BLaER1 treated with 17β-estradiol and CSF1 and Interleukin-3, amounts not matched to agents 10 nM and 100 nM (cell line): Measurements from ENCODE around the gene ZNF100.
"Not testable (repeated sequence)": the region's sequence is repeated elsewhere in the genome, so short reads cannot be mapped to it uniquely, and the experiment has no call there.

Source experiments
- H3K27ac ChIP-seq, 11 experiments: shearing (Covaris generic); formaldehyde crosslinking; 2 replicates each; pipeline ENCODE4 v1.8.1; 2022
- H3K27me3 ChIP-seq, 11 experiments: shearing (Covaris generic); formaldehyde crosslinking; 2 replicates each; pipeline ENCODE4 v1.8.1; 2022
- H3K36me3 ChIP-seq, 11 experiments: shearing (Covaris generic); formaldehyde crosslinking; 2 replicates each; pipeline ENCODE4 v1.8.1; 2022
- H3K4me1 ChIP-seq, 10 experiments: shearing (Covaris generic); formaldehyde crosslinking; 2 replicates each; pipeline ENCODE4 v1.8.1; 2022
- H3K4me2 ChIP-seq, 11 experiments: shearing (Covaris generic); formaldehyde crosslinking; 2 replicates each; pipeline ENCODE4 v1.8.1; 2022
- H3K4me3 ChIP-seq, 10 experiments: shearing (Covaris generic); formaldehyde crosslinking; 2 replicates each; pipeline ENCODE4 v1.8.1; 2022
- H3K9ac ChIP-seq, 11 experiments: shearing (Covaris generic); formaldehyde crosslinking; 2 replicates each; pipeline ENCODE4 v1.8.1; 2022
- H3K9me3 ChIP-seq, 11 experiments: shearing (Covaris generic); formaldehyde crosslinking; replicated peaks in 1 of 11; 2 replicates each; pipeline ENCODE4 v1.8.1; 2022
- H4K20me1 ChIP-seq, 11 experiments: shearing (Covaris generic); formaldehyde crosslinking; 2 replicates each; pipeline ENCODE4 v1.8.1; 2022
- Cebpa-rat ChIP-seq, 11 experiments: shearing (Covaris generic); IDR thresholded peaks; 2 replicates each; pipeline ENCODE4 v1.8.1; 2022

The ZNF100 gene

GRCh38 chr19:21767065-21767800 lies at the start of gene ZNF100:
TSS of gene ZNF100 (minus strand) at chr19:21767579. CDS start at chr19:21767429, 150 bp downstream.
- H3K4me3 ChIP-seq, result peak within 1 kb of the TSS; percentile 70 to 92 (median 82)
- peak within 1 kb of the TSS; percentile 76 to 87 (median 78) for H3K4me2 ChIP-seq
- H3K4me1 ChIP-seq, result peaks cover 4 to 13% (median 9%) of the 10 kb centered on the region in 10 experiments; a peak in 9 of 20 replicates
- peak within 1 kb of the TSS; percentile 87 to 98 (median 97) for H3K9ac ChIP-seq
- peaks cover 34 to 40% (median 38%) of the 10 kb centered on the region in 11 experiments for H3K36me3 ChIP-seq
- no peaks in the 10 kb centered on the region for H4K20me1 ChIP-seq
- peak within 1 kb of the TSS; percentile 84 to 98 (median 96) for H3K27ac ChIP-seq
- TF ChIP-seq Cebpa-rat (IDR thresholded peaks at IDR 0.05), result no peak
- H3K9me3 ChIP-seq, result peaks cover 41 to 71% (median 62%) of the 10 kb centered on the region in 11 experiments
- no peaks in the 10 kb centered on the region for H3K27me3 ChIP-seq

- Histone ChIP-seq H3K4me2 (no peak overlapping the region), H3K9me3 (peaks cover 97 to 100% (median 100%) of the 10 kb centered on the region in 11 experiments), H3K36me3 (peaks cover 97 to 100% (median 99%) of the 10 kb centered on the region in 11 experiments), H3K4me1 (no peaks in the 10 kb centered on the region), H3K9ac (no peak overlapping the region), H4K20me1 (no peaks in the 10 kb centered on the region), H3K27ac (no peak overlapping the region), H3K27me3 (peaks cover 0 to 6% (median 0%) of the 10 kb centered on the region in 11 experiments; a peak in 1 of 22 replicates), H3K4me3 (peak overlapping the region in 9 of 10 experiments; percentile 33 to 46 (median 40); a peak in 12 of 20 replicates)
- TF ChIP-seq Cebpa-rat (IDR thresholded peaks at IDR 0.05), result peak in 2 of 11 experiments; percentile 35 to 65; a peak in 2 of 22 replicates
Measured at GRCh38 chr19:21812448-21812847, 45.1 kb upstream of the ZNF100 start.

- H4K20me1 ChIP-seq, H3K9ac ChIP-seq, H3K4me1 ChIP-seq, H3K27ac ChIP-seq, H3K4me2 ChIP-seq, H3K27me3 ChIP-seq: not testable (repeated sequence)
- Histone ChIP-seq H3K9me3 (peaks cover 100% of the 10 kb centered on the region in 11 experiments), H3K36me3 (peaks cover 89 to 100% (median 97%) of the 10 kb centered on the region in 11 experiments), H3K4me3 (peak overlapping the region; percentile 7 to 55 (median 32); a peak in 16 of 20 replicates)
Measured at GRCh38 chr19:21808400-21809000, 41.1 kb upstream of the ZNF100 start.

- Histone ChIP-seq H3K27me3 (no peaks in the 10 kb centered on the region), H3K9me3 (peaks cover 53 to 97% (median 78%) of the 10 kb centered on the region in 11 experiments; a peak in 21 of 22 replicates), H3K4me3 (no peak overlapping the region), H3K9ac (no peak overlapping the region), H3K4me1 (peaks cover 0 to 10% (median 0%) of the 10 kb centered on the region in 10 experiments; a peak in 4 of 20 replicates), H3K36me3 (no peaks in the 10 kb centered on the region), H4K20me1 (no peaks in the 10 kb centered on the region), H3K27ac (no peak overlapping the region), H3K4me2 (no peak overlapping the region)
- no peak for TF ChIP-seq Cebpa-rat (IDR thresholded peaks at IDR 0.05)
Measured at GRCh38 chr19:21789466-21790085, 22.2 kb upstream of the ZNF100 start.

- no peak for TF ChIP-seq Cebpa-rat (IDR thresholded peaks at IDR 0.05)
- no peaks in the 10 kb centered on the region for H3K36me3 ChIP-seq
- peaks cover 0 to 10% (median 0%) of the 10 kb centered on the region in 10 experiments; a peak in 4 of 20 replicates for H3K4me1 ChIP-seq
- no peak overlapping the region for H3K4me3 ChIP-seq
- peaks cover 53 to 99% (median 69%) of the 10 kb centered on the region in 11 experiments for H3K9me3 ChIP-seq
- H3K4me2 ChIP-seq, result peak overlapping the region in 3 of 11 experiments; percentile 6 to 19 (median 15); a peak in 4 of 22 replicates
- H3K27me3 ChIP-seq, result no peaks in the 10 kb centered on the region
- no peak overlapping the region for H3K27ac ChIP-seq
- no peaks in the 10 kb centered on the region for H4K20me1 ChIP-seq
- no peak overlapping the region for H3K9ac ChIP-seq
Measured at GRCh38 chr19:21786936-21787335, 19.6 kb upstream of the ZNF100 start.

- H3K9me3 ChIP-seq, result peaks cover 24 to 78% (median 44%) of the 10 kb centered on the region in 11 experiments
- not testable (repeated sequence) for H3K27ac ChIP-seq, H3K4me1 ChIP-seq
Measured at GRCh38 chr19:21775792-21776191, 8.4 kb upstream of the ZNF100 start.

GRCh38 chr19:21766705-21767064 lies 694 bp downstream of the ZNF100 start:
- H3K27ac ChIP-seq, result peak overlapping the region; percentile 84 to 98 (median 96)
- peak overlapping the region; percentile 87 to 98 (median 97) for H3K9ac ChIP-seq
- peaks cover 47 to 73% (median 66%) of the 10 kb centered on the region in 11 experiments for H3K9me3 ChIP-seq

More at GRCh38 chr19:21775792-21776191, 8.4 kb upstream of the ZNF100 start:
- H3K4me2 ChIP-seq, H3K27me3 ChIP-seq, H4K20me1 ChIP-seq, H3K36me3 ChIP-seq, H3K4me3 ChIP-seq, H3K9ac ChIP-seq: not testable (repeated sequence)

GRCh38 chr19:21765151-21765550 lies 2.2 kb downstream of the ZNF100 start:
- Histone ChIP-seq H3K4me2 (peak overlapping the region in 8 of 11 experiments; percentile 76 to 85 (median 80); a peak in 13 of 22 replicates), H3K36me3 (peaks cover 55 to 61% (median 59%) of the 10 kb centered on the region in 11 experiments)

More at GRCh38 chr19:21766705-21767064, 694 bp downstream of the ZNF100 start:
- peaks cover 40 to 45% (median 44%) of the 10 kb centered on the region in 11 experiments for H3K36me3 ChIP-seq
- H4K20me1 ChIP-seq, H3K27me3 ChIP-seq: not testable (repeated sequence)
- H3K4me1 ChIP-seq, result peaks cover 4 to 13% (median 9%) of the 10 kb centered on the region in 10 experiments; a peak in 9 of 20 replicates
- peak overlapping the region; percentile 70 to 92 (median 82) for H3K4me3 ChIP-seq
- H3K4me2 ChIP-seq, result peak overlapping the region; percentile 76 to 87 (median 78)

GRCh38 chr19:21761547-21761946 lies 5.8 kb downstream of the ZNF100 start:
- H3K27ac ChIP-seq, H3K9ac ChIP-seq, H3K27me3 ChIP-seq, H3K4me2 ChIP-seq, H4K20me1 ChIP-seq: not testable (repeated sequence)
- H3K4me1 ChIP-seq, result peaks cover 4 to 13% (median 9%) of the 10 kb centered on the region in 10 experiments; a peak in 9 of 20 replicates
- peak overlapping the region in 4 of 10 experiments; percentile 18 to 85 (median 62); a peak in 5 of 20 replicates for H3K4me3 ChIP-seq
- peaks cover 91 to 97% (median 95%) of the 10 kb centered on the region in 11 experiments for H3K36me3 ChIP-seq
- peaks cover 92 to 98% (median 96%) of the 10 kb centered on the region in 11 experiments for H3K9me3 ChIP-seq

More at GRCh38 chr19:21765151-21765550, 2.2 kb downstream of the ZNF100 start:
- peak overlapping the region in 9 of 10 experiments; percentile 76 to 92 (median 83); a peak in 15 of 20 replicates for H3K4me3 ChIP-seq
- no peaks in the 10 kb centered on the region for H4K20me1 ChIP-seq
- TF ChIP-seq Cebpa-rat (IDR thresholded peaks at IDR 0.05), result no peak
- peaks cover 60 to 83% (median 78%) of the 10 kb centered on the region in 11 experiments for H3K9me3 ChIP-seq
- H3K27me3 ChIP-seq, result no peaks in the 10 kb centered on the region
- H3K4me1 ChIP-seq, result peaks cover 4 to 13% (median 9%) of the 10 kb centered on the region in 10 experiments; a peak in 9 of 20 replicates
- H3K27ac ChIP-seq, result no peak overlapping the region
- H3K9ac ChIP-seq, result no peak overlapping the region
